Measurements from ENCODE around the gene NMNAT2.

DNA sequence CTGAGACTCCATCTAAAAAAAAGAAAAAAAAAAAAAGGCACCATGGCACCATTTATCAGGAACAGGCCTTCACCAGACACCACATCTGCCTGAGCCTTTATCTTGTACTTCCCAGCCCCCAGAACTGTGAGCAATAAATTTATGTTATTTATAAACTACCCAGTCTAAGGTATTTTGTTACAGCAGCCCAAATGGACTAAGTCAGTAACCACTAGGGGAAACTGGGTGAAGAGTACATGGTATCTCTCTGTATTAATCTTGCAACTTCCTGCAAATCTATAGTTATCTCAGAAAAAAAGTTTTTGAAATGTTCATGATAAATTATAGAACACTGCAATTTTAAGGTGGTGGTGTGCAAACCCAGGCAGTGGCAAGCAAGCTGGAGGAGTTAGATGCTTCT is 117.8 kb downstream of the NMNAT2 start:
- TF ChIP-seq ZBTB7A (IDR thresholded peaks at IDR 0.05; ENCODE audit: low read depth) (no peak), FOXM1 (IDR thresholded peaks at IDR 0.05; ENCODE audit: borderline replicate concordance, low read depth) (no peak), CEBPB (IDR thresholded peaks at IDR 0.05) (no peak), EP300 (IDR thresholded peaks at IDR 0.05; ENCODE audit: borderline replicate concordance) (no peak), TCF12 (IDR thresholded peaks at IDR 0.05; ENCODE audit: low read depth) (no peak), USF1 (IDR thresholded peaks at IDR 0.05) (no peak), RAD21 (IDR thresholded peaks at IDR 0.05; ENCODE audit: low read depth) (no peak), YY1 (IDR thresholded peaks at IDR 0.05; ENCODE audit: low read depth) (no peak), REST (IDR thresholded peaks at IDR 0.05; ENCODE audit: low read depth) (no peak), TAF1 (IDR thresholded peaks at IDR 0.05; ENCODE audit: low read depth) (no peak), NFIC (IDR thresholded peaks at IDR 0.05) (no peak), TEAD4 (IDR thresholded peaks at IDR 0.05) (no peak)
- TF ChIP-seq, protein P1, sequence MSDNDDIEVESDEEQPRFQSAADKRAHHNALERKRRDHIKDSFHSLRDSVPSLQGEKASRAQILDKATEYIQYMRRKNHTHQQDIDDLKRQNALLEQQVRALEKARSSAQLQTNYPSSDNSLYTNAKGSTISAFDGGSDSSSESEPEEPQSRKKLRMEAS (IDR thresholded peaks at IDR 0.05) = no peak

Measured in Ishikawa (cell line).